Measurements from ENCODE around the gene ACTBL2. TPM values are rescaled to one million over a fixed set of nuclear protein-coding genes. Genes with fewer than 3 reads are reported as not detected.

ACTBL2 gene
- total and polyA plus RNA-seq, 4 donors, result not detected

GRCh38 chr5:57499262-57500050, 16.8 kb upstream of the ACTBL2 start:
- H3K36me3 ChIP-seq (ENCODE audit: control insufficient read depth in 4 of 4, insufficient read depth in 3 of 4, low read depth in 1 of 4, low read length in 3 of 4), result no peaks in the 10 kb centered on the region
- peak overlapping the region; percentile 44 to 52 (median 49) for H3K4me3 ChIP-seq (ENCODE audit: low read depth in 1 of 3, low read length in 3 of 3)
- H3K27ac ChIP-seq (ENCODE audit: low read depth in 1 of 2, low read length in 2 of 2), result no peak overlapping the region

More at GRCh38 chr5:57499262-57500050, 16.8 kb upstream of the ACTBL2 start:
- H3K4me1 ChIP-seq (ENCODE audit: control insufficient read depth in 4 of 4, insufficient read depth in 4 of 4, low read length in 3 of 4), result peaks cover 0 to 11% (median 7%) of the 10 kb centered on the region in 4 donors
- DNase-seq (ENCODE audit: low spot score), result no peak
- peak overlapping the region; percentile 62 to 74 for H3K9ac ChIP-seq (ENCODE audit: low read depth in 1 of 2, low read length in 2 of 2)
- no peaks in the 10 kb centered on the region for H3K9me3 ChIP-seq (ENCODE audit: control insufficient read depth in 4 of 4, low read length in 3 of 4)
- no peaks in the 10 kb centered on the region for H3K27me3 ChIP-seq (ENCODE audit: control insufficient read depth in 4 of 4, insufficient read depth in 4 of 4, low read length in 3 of 4)
- TF ChIP-seq MAX (IDR thresholded peaks at IDR 0.05), result peak; percentile 94
- peak; percentile 73 for TF ChIP-seq CTCF (IDR thresholded peaks at IDR 0.05; ENCODE audit: low read depth, low read length, missing input control)
- TF ChIP-seq HNF4A (conservative IDR thresholded peaks at IDR 0.05), result peak in 1 of 2 donors; percentile 36
- peak; percentile 90 for TF ChIP-seq RAD21 (IDR thresholded peaks at IDR 0.05)
- TF ChIP-seq RXRA (IDR thresholded peaks at IDR 0.05), result no peak
- TF ChIP-seq TAF1 (conservative IDR thresholded peaks at IDR 0.05), result no peak
- no peak for TF ChIP-seq REST (IDR thresholded peaks at IDR 0.05)
- TF ChIP-seq NR2F2 (IDR thresholded peaks at IDR 0.05), result no peak
- TF ChIP-seq JUND (IDR thresholded peaks at IDR 0.05), result no peak
- no peak for TF ChIP-seq HNF4G (IDR thresholded peaks at IDR 0.05)
- no peak for TF ChIP-seq SP1 (IDR thresholded peaks at IDR 0.05)
- TF ChIP-seq ZBTB33 (IDR thresholded peaks at IDR 0.05), result no peak
- no peak for TF ChIP-seq FOXA1 (IDR thresholded peaks at IDR 0.05)
- TF ChIP-seq FOXA2 (IDR thresholded peaks at IDR 0.05), result no peak
- peak; percentile 14 for TF ChIP-seq YY1 (IDR thresholded peaks at IDR 0.05)
- no peak for TF ChIP-seq EGR1 (IDR thresholded peaks at IDR 0.05; ENCODE audit: low read depth in 2 of 2)
- TF ChIP-seq ATF3 (IDR thresholded peaks at IDR 0.05), result no peak
- TF ChIP-seq GABPA (IDR thresholded peaks at IDR 0.05 in 1 of 2, conservative IDR thresholded peaks at IDR 0.05 in 1 of 2), result no peak
- WGBS, result 25% methylated on average over 8 of the region's 8 CpGs

Data from liver (tissue), 9 donors.